Skeletal muscle tissue (tissue), 4 donors: ENCODE results near the gene ALAS1. TPM values are rescaled to one million over a fixed set of nuclear protein-coding genes. Genes with fewer than 3 reads are reported as not detected.

Source experiments
- H3K27ac ChIP-seq: one replicate; pipeline ENCODE4 v1.7.0; 2013; ENCODE audit warnings: mild to moderate bottlenecking, low read depth, low read length, inconsistent platforms
- H3K27me3 ChIP-seq, 3 donors: one replicate each; pipeline ENCODE4 v1.7.0; 2013; ENCODE audit warnings: low read length in 3 of 3; ENCODE audit not compliant: control insufficient read depth in 3 of 3, insufficient read depth in 3 of 3
- H3K36me3 ChIP-seq, 3 donors: one replicate each; pipeline ENCODE4 v1.7.0; 2013; ENCODE audit warnings: low read length in 3 of 3; ENCODE audit not compliant: control insufficient read depth in 3 of 3, insufficient read depth in 3 of 3
- H3K4me1 ChIP-seq, 3 donors: one replicate each; pipeline ENCODE4 v1.7.0; 2013; ENCODE audit warnings: low read length in 3 of 3, mild to moderate bottlenecking in 3 of 3; ENCODE audit not compliant: control insufficient read depth in 3 of 3, insufficient read depth in 3 of 3
- H3K4me3 ChIP-seq, 3 donors: one replicate each; pipeline ENCODE4 v1.7.0; 2013; ENCODE audit warnings: low read length in 3 of 3
- H3K9ac ChIP-seq, 3 donors: one replicate each; pipeline ENCODE4 v1.7.0; 2013; ENCODE audit warnings: low read length in 3 of 3, mild to moderate bottlenecking in 3 of 3, moderate library complexity in 2 of 3, low read depth in 1 of 3
- H3K9me3 ChIP-seq, 3 donors: one replicate each; pipeline ENCODE4 v1.7.0; 2013; ENCODE audit warnings: low read length in 3 of 3; ENCODE audit not compliant: control insufficient read depth in 3 of 3
- total RNA-seq: library from RNA; depleted of rRNA; stranded (reverse); fragments of >200 nt; gene quantifications from one replicate; pipeline ENCODE4 v1.2.3, GENCODE V29; 2014
- donor health status: Osteomylitis.

ALAS1 gene
- total RNA-seq, 1 donor from 2014 or later, result 31.3 TPM

DNA sequence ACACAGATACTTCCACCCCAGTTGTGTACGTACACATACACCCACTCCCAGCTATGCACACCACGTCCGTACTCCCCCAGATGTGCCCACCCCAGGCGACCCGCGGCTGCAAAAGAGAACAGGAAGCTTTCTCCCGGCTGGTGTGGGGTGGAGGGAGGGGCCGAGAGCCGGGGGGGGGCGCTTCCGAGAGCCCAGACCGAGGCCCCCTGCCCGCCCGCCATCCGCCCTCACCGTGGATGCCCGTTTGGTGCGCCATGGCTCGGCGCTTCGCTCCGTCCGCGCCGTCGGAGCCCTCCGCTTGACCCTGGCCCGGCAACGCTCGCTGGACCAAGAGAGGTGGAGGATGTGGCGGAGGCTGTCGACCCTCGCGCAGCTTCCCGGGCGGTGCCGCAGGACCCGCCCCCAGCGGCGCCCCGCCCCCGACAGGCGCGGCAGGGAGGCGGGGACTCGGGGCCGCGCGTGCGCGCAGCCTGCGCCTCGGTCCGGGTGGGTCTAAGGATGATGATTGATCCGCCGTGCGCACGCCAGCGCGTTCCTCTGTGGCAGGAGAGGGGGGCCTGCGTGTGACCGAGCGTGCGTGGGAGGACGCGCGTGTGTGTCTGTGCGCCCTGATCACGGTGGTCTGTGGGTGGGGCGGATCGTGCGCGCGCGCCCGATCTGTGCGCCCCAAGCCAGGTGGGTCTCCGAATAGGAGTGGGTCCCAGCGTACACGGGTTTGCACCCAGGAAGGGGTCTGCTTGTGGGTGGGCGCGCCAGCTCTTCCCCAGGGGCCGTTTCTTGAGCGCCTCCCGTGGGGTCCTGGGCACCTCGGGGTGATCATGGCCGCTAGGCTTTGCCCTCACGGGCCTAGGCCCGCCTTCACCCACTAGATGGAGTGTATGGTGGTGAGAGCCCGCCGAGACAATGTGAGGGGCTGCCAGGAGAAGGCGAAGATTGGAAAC lies 41.1 kb downstream of the ALAS1 start, which contains the start of gene TWF2:
Gene TWF2, minus strand, starts transcription at position 398 of the 941 bp plus-strand sequence. Its CDS starts 142 bp downstream, at position 256.
- peaks cover 0 to 8% (median 7%) of the 10 kb centered on the region in 3 donors for H3K36me3 ChIP-seq
- no peaks in the 10 kb centered on the region for H3K9me3 ChIP-seq
- peak within 1 kb of the TSS; percentile 99 for H3K27ac ChIP-seq
- H3K27me3 ChIP-seq, result peaks cover 0 to 2% (median under 1%) of the 10 kb centered on the region in 3 donors
- H3K9ac ChIP-seq, result peak within 1 kb of the TSS; percentile 81 to 93 (median 89)
- peaks cover 50 to 67% (median 51%) of the 10 kb centered on the region in 3 donors for H3K4me1 ChIP-seq
- peak within 1 kb of the TSS; percentile 82 to 99 (median 97) for H3K4me3 ChIP-seq

GRCh38 chr3:52240059-52240885 lies 42.3 kb downstream of the ALAS1 start:
- peaks cover 0 to 1% (median 0%) of the 10 kb centered on the region in 3 donors for H3K36me3 ChIP-seq
- H3K4me1 ChIP-seq, result peaks cover 46 to 65% (median 56%) of the 10 kb centered on the region in 3 donors
- peak overlapping the region in 1 of 3 donors; percentile 33 for H3K9ac ChIP-seq
- H3K27me3 ChIP-seq, result peaks cover 2 to 12% (median 11%) of the 10 kb centered on the region in 3 donors
- H3K9me3 ChIP-seq, result no peaks in the 10 kb centered on the region
- peak overlapping the region; percentile 99 for H3K27ac ChIP-seq
- peak overlapping the region in 2 of 3 donors; percentile 12 to 13 for H3K4me3 ChIP-seq

DNA sequence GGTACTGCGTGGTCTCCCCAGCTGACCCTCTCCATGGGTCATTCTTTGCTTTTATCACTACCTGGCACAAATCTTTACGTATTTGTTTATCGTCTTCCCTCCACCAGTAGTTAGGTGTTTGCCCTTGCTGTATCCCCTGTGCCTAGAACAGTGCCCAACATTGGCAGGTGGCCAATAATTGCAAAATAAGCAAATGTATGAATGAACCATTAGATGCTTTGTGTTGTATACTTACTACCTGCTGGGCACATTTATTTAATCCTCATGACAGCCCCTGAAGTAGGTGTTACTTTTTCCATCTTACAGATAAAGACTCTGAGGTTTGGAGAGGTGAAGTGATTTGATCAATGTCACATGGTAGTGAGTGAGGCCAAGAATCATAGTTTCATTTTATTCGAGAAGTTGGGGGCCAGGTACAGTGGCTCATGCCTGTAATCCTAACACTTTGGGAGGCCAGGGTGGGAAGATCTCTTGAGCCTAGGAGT lies 43.0 kb downstream of the ALAS1 start:
- H3K27ac ChIP-seq, result peak overlapping the region; percentile 99
- no peaks in the 10 kb centered on the region for H3K36me3 ChIP-seq
- no peaks in the 10 kb centered on the region for H3K9me3 ChIP-seq
- H3K4me3 ChIP-seq, result no peak overlapping the region
- peaks cover 2 to 15% (median 15%) of the 10 kb centered on the region in 3 donors for H3K27me3 ChIP-seq
- H3K9ac ChIP-seq, result no peak overlapping the region
- peaks cover 43 to 62% (median 54%) of the 10 kb centered on the region in 3 donors for H3K4me1 ChIP-seq

- H3K9ac ChIP-seq, result no peak overlapping the region
- H3K4me3 ChIP-seq, result no peak overlapping the region
- no peak overlapping the region for H3K27ac ChIP-seq
- no peaks in the 10 kb centered on the region for H3K36me3 ChIP-seq
- peaks cover 40 to 62% (median 55%) of the 10 kb centered on the region in 3 donors for H3K4me1 ChIP-seq
- H3K27me3 ChIP-seq, result peaks cover 2 to 20% (median 19%) of the 10 kb centered on the region in 3 donors
- H3K9me3 ChIP-seq, result no peaks in the 10 kb centered on the region
These were observed 44.1 kb downstream of the ALAS1 start for GRCh38 chr3:52242039-52242438.

- peaks cover 26 to 60% (median 46%) of the 10 kb centered on the region in 3 donors for H3K4me1 ChIP-seq
- H3K27me3 ChIP-seq, result peaks cover 2 to 20% (median 19%) of the 10 kb centered on the region in 3 donors
- peaks cover 4 to 9% (median 6%) of the 10 kb centered on the region in 3 donors for H3K36me3 ChIP-seq
- H3K9ac ChIP-seq, result peak overlapping the region in 1 of 3 donors; percentile 50
- no peak overlapping the region for H3K4me3 ChIP-seq
- peak overlapping the region; percentile 76 for H3K27ac ChIP-seq
- no peaks in the 10 kb centered on the region for H3K9me3 ChIP-seq
These were observed 46.0 kb downstream of the ALAS1 start for GRCh38 chr3:52243791-52244628.

DNA sequence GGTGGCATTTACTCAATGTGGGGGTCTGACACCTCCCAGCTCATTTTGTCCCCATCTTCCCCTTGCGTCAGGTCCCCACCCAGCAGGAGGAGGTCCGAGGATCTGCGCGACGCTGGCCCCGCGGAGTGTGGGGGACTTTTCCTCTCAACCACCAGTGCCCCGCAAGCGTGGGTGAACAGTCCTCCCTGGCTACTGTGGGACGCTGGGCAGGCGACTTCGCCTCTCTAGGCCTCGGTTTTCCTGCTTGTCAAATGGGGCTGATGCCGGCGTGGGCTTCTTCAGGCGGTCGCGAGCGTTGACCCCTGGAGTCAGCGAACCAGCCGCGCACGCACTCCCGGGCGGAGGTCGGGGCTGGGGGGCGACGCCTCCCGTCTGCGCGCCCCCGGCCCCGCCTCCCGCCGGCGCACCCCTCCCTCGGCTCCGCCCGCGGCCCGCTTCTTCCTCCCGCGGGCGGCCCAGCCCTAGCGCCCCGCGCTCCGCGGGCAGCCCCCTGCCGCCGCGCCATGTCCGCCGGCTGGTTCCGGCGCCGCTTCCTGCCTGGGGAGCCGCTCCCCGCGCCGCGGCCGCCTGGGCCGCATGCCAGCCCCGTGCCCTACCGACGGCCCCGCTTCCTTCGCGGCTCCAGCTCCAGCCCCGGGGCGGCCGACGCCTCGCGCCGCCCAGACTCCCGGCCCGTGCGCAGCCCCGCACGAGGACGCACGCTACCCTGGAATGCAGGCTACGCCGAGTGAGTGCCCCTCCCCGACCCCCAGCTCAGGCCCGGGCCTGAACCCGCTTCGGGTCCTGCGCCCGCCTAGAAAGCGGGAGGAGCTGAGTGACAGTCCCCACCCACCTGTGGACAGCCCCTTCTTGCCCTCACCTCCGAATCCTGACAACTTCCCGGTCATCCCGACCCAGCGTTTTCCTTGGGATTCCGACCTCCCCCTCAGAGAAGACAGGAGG lies 47.6 kb downstream of the ALAS1 start, which contains the start of gene PPM1M:
Gene PPM1M, plus strand, starts transcription at position 438 of the 942 bp plus-strand sequence. Its CDS starts 66 bp downstream, at position 504.
- H3K4me1 ChIP-seq, result peaks cover 19 to 59% (median 39%) of the 10 kb centered on the region in 3 donors
- peak within 1 kb of the TSS; percentile 72 to 77 (median 76) for H3K4me3 ChIP-seq
- H3K9ac ChIP-seq, result peak within 1 kb of the TSS; percentile 67 to 84 (median 80)
- H3K9me3 ChIP-seq, result no peaks in the 10 kb centered on the region
- peaks cover 15 to 24% (median 22%) of the 10 kb centered on the region in 3 donors for H3K36me3 ChIP-seq
- H3K27ac ChIP-seq, result peak within 1 kb of the TSS; percentile 76
- H3K27me3 ChIP-seq, result peaks cover 2 to 20% (median 19%) of the 10 kb centered on the region in 3 donors

DNA sequence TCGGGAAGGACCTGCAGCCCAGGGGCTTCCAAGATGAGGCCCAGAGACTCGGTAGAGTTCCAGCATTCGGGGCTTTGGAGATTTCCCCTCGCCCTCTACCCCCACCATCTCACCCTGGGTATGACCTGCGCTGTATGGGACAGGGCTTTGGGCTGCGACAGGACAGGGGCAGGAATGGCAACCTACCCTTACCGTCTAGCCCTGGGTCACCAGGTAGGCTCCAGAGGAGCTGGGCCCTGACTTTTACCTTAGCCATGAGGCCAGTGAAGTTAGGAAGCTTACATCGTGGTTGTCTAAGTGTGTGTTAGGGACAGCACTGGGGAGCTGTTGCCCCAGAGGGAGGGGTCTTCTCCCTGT lies 48.3 kb downstream of the ALAS1 start:
- Histone ChIP-seq H3K9ac (peak overlapping the region; percentile 67 to 84 (median 70)), H3K4me3 (peak overlapping the region; percentile 68 to 76 (median 69)), H3K27ac (peak overlapping the region; percentile 64), H3K4me1 (peaks cover 16 to 56% (median 38%) of the 10 kb centered on the region in 3 donors), H3K9me3 (no peaks in the 10 kb centered on the region), H3K36me3 (peaks cover 15 to 26% (median 22%) of the 10 kb centered on the region in 3 donors), H3K27me3 (peaks cover 2 to 20% (median 19%) of the 10 kb centered on the region in 3 donors)

GRCh38 chr3:52246728-52247408 lies 48.9 kb downstream of the ALAS1 start:
- H3K4me3 ChIP-seq, result peak overlapping the region in 2 of 3 donors; percentile 34 to 41
- H3K27me3 ChIP-seq, result peaks cover 2 to 20% (median 19%) of the 10 kb centered on the region in 3 donors
- H3K4me1 ChIP-seq, result peaks cover 16 to 61% (median 42%) of the 10 kb centered on the region in 3 donors
- H3K27ac ChIP-seq, result peak overlapping the region; percentile 64
- H3K9me3 ChIP-seq, result no peaks in the 10 kb centered on the region
- H3K36me3 ChIP-seq, result peaks cover 15 to 27% (median 26%) of the 10 kb centered on the region in 3 donors
- H3K9ac ChIP-seq, result peak overlapping the region in 1 of 3 donors; percentile 84
